ENCODE data around the gene RCC2. TPM values are rescaled to one million over a fixed set of nuclear protein-coding genes. Genes with fewer than 3 reads are reported as not detected.
"Not testable (repeated sequence)": the region's sequence is repeated elsewhere in the genome, so short reads cannot be mapped to it uniquely, and the experiment has no call there.

The RCC2 gene
- polyA plus RNA-seq (ENCODE audit: insufficient read length in 3 of 3) = 100 to 1,000 TPM in 2 of 3 donors, 10 to 100 TPM in 1; 86.0 to 103 (median 103) TPM
- long read RNA-seq, donor 1, full-length matches to known transcripts = 6 of 6 reads
- long read RNA-seq, donor 1, partial matches to known transcripts = 0 of 6 reads
- long read RNA-seq, donor 1, other reads (novel, unspliced or antisense) = 0 of 6 reads
- long read RNA-seq, donor 2, full-length matches to known transcripts = 17 of 17 reads
- long read RNA-seq, donor 2, partial matches to known transcripts = 0 of 17 reads
- long read RNA-seq, donor 2, other reads (novel, unspliced or antisense) = 0 of 17 reads
- long read RNA-seq, donor 3, full-length matches to known transcripts = 20 of 20 reads
- long read RNA-seq, donor 3, partial matches to known transcripts = 0 of 20 reads
- long read RNA-seq, donor 3, other reads (novel, unspliced or antisense) = 0 of 20 reads
- long read RNA-seq, donor 4, full-length matches to known transcripts = 7 of 7 reads
- long read RNA-seq, donor 4, partial matches to known transcripts = 0 of 7 reads
- long read RNA-seq, donor 4, other reads (novel, unspliced or antisense) = 0 of 7 reads
- long read RNA-seq, donor 5, full-length matches to known transcripts = 10 of 28 reads
- long read RNA-seq, donor 5, partial matches to known transcripts = 18 of 28 reads
- long read RNA-seq, donor 5, other reads (novel, unspliced or antisense) = 0 of 28 reads
- long read RNA-seq, donor 6, full-length matches to known transcripts = 9 of 9 reads
- long read RNA-seq, donor 6, partial matches to known transcripts = 0 of 9 reads
- long read RNA-seq, donor 6, other reads (novel, unspliced or antisense) = 0 of 9 reads
- long read RNA-seq, donor 7, full-length matches to known transcripts = 23 of 23 reads
- long read RNA-seq, donor 7, partial matches to known transcripts = 0 of 23 reads
- long read RNA-seq, donor 7, other reads (novel, unspliced or antisense) = 0 of 23 reads
- long read RNA-seq, donor 8, full-length matches to known transcripts = 7 of 7 reads
- long read RNA-seq, donor 8, partial matches to known transcripts = 0 of 7 reads
- long read RNA-seq, donor 8, other reads (novel, unspliced or antisense) = 0 of 7 reads
- long read RNA-seq, donor 9, full-length matches to known transcripts = 17 of 17 reads
- long read RNA-seq, donor 9, partial matches to known transcripts = 0 of 17 reads
- long read RNA-seq, donor 9, other reads (novel, unspliced or antisense) = 0 of 17 reads
- long read RNA-seq, donor 10, full-length matches to known transcripts = 15 of 15 reads
- long read RNA-seq, donor 10, partial matches to known transcripts = 0 of 15 reads
- long read RNA-seq, donor 10, other reads (novel, unspliced or antisense) = 0 of 15 reads
- long read RNA-seq, donor 11, full-length matches to known transcripts = 11 of 11 reads
- long read RNA-seq, donor 11, partial matches to known transcripts = 0 of 11 reads
- long read RNA-seq, donor 11, other reads (novel, unspliced or antisense) = 0 of 11 reads
- long read RNA-seq, donor 12, full-length matches to known transcripts = 19 of 19 reads
- long read RNA-seq, donor 12, partial matches to known transcripts = 0 of 19 reads
- long read RNA-seq, donor 12, other reads (novel, unspliced or antisense) = 0 of 19 reads
- long read RNA-seq, donor 13, full-length matches to known transcripts = 8 of 8 reads
- long read RNA-seq, donor 13, partial matches to known transcripts = 0 of 8 reads
- long read RNA-seq, donor 13, other reads (novel, unspliced or antisense) = 0 of 8 reads
- long read RNA-seq, donor 14 = 0 reads
- long read RNA-seq, donor 15, full-length matches to known transcripts = 14 of 14 reads
- long read RNA-seq, donor 15, partial matches to known transcripts = 0 of 14 reads
- long read RNA-seq, donor 15, other reads (novel, unspliced or antisense) = 0 of 14 reads
- long read RNA-seq, donor 16, full-length matches to known transcripts = 13 of 13 reads
- long read RNA-seq, donor 16, partial matches to known transcripts = 0 of 13 reads
- long read RNA-seq, donor 16, other reads (novel, unspliced or antisense) = 0 of 13 reads

DNA sequence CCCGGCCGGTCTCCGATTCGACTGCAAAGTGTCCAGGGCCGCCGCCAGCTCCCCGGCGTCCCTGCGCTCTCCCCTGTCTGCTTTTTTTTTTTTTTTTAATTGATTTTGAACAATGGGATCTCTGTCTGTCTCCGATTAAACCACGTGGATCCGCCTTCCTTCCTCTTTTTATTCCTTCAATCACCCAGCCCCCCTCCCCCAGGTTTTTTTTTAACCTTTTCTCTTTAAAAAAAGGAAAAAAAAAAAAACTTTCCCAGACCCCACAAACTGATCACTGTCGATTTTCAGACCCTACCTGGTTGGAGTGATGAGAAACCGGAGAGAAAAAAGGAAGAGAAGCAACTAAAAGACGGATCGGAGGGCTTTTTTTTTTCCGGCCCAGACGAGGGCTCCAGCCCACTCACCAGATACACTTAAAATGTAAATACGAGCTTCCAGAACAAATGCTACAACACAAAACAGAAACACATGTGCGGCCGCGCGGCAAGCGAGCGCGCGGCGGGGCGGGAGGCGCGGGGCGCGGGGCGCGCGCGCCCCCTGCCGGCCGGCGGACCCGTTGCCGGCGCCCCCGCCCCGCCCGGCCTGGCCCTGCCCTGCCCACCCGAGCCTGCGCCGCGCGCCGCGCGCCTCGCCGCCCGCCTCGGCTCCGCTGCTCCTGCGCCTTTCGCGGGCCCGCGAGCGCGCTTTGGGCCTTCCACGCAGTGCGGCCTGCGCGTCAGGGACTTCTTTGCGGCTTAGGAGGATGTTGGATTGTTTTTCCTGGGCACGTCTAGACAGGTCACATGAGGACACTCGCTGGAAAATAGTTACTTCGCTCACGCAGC lies at the start of gene RCC2:
RCC2 (minus strand) TSS at position 428 of the 824 bp plus-strand sequence. CDS start 1,163 bp downstream, outside the sequence.
- DNase-seq = peak; percentile 80

- no peak for DNase-seq
Measured at GRCh38 chr1:17486242-17486641, 46.8 kb upstream of the RCC2 start.

DNA sequence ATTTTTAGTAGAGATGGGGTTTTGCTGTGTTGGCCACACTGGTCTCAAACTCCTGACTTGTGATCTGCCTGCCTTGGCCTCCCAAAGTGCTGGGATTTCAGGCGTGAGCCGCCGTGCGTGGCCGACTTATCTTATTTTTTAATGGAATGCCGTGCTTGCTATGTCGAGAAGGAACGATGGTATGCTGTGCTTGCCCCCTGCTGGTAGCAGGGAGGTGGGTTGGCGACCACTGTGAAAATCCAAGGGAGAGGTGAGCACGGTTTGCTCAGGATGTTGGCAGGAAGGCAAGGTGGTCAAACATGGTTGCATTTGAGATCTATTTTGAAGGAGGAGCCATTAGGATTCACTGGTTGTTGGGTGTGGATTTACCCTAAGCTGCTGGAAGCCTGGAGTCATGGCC lies 45.8 kb upstream of the RCC2 start:
- no peak for DNase-seq

GRCh38 chr1:17481981-17482380 lies 42.5 kb upstream of the RCC2 start:
- not testable (repeated sequence) for DNase-seq

DNA sequence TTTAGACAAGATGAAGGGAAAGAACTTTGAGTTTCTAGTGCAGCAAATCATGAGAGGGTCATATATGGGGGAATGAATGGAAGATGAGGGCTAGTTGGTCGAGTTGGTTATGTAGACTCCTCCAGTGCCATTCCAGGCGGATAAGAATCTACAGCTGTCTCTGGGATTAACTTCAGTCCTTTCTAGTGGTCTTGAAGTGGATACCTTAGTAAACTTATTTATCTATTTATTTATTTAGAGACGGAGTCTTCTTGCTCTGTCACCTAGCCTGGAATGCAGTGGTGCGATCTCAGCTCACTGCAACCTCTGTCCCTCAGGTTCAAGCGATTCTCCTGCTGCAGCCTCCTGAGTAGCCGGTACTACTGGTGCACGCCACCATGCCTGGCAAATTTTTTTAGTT lies 41.4 kb upstream of the RCC2 start:
- no peak for DNase-seq

GRCh38 chr1:17475752-17476151 lies 36.3 kb upstream of the RCC2 start:
- DNase-seq = no peak

DNA sequence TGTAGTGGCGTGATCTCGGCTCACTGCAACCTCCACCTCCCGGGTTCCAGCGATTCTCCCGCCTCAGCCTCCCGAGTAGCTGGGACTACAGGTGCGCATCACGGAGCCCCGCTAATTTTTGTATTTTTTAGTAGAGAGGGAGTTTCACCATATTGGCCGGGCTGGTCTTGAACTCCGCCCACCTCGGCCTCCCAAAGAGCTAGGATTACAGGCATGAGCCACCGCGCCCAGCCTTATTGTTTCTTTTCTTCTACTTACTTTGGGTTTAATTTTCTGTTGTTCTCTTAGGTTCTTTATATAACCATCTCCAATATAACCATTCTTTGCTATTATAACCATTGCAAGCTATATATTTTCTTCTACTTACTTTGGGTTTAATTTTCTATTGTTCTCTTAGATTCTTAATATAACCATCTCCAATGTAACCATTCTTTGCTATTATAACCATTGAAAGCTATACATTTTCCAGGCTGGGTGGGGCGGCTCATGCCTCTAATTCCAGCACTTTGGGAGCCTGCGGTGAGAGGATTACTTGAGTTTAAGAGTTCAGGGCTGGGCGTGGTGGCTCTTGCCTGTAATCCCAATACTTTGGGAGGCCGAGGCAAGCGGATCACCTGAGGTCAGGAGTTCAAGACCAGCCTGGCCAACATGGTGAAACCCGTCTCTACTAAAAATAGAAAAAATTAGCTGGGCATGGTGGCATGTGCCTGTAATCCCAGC lies 35.5 kb upstream of the RCC2 start:
- not testable (repeated sequence) for DNase-seq

GRCh38 chr1:17472814-17473213 lies 33.3 kb upstream of the RCC2 start:
- DNase-seq = peak; percentile 41

GRCh38 chr1:17471393-17471792 lies 31.9 kb upstream of the RCC2 start:
- DNase-seq = no peak

DNA sequence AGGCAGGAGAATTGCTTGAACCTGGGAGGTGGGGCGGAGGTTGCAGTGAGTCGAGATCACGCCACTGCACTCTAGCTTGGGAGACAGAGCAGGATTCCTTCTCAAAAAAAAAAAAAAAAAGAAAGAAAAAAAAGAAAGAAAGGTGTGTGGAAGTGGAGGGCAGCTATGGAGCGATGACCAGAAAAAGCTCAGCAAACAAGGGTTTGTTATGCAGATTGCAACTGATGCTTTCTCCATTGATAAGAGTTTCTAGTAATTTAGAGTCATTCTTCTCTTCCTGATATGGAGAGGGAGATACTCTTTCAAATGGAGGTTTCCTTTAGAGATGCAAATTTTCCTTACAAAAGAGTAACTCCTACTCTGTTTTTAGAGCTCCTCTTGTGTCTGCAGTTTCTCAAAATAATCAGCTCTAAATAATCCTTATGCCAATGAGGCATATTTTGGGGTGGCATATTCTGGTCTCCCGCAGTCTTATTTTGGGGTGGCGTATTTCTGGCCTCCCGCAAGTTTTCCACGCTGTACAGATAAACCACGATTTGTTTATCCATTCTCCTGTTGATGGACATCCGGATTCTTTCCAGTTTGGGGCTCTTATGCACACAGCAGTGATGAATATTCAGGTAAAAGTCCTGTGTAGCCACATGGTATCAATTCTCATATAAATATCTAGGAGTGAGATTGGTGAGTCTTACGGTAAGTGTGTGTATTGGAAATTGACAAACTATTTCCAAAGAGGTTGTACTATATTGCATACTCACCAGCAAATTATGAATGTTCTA lies 30.7 kb upstream of the RCC2 start:
- DNase-seq = no peak

- not testable (repeated sequence) for DNase-seq
Measured at GRCh38 chr1:17468357-17469265, 29.1 kb upstream of the RCC2 start.

- DNase-seq = no peak
Measured at GRCh38 chr1:17466359-17466758, 26.9 kb upstream of the RCC2 start.

DNA sequence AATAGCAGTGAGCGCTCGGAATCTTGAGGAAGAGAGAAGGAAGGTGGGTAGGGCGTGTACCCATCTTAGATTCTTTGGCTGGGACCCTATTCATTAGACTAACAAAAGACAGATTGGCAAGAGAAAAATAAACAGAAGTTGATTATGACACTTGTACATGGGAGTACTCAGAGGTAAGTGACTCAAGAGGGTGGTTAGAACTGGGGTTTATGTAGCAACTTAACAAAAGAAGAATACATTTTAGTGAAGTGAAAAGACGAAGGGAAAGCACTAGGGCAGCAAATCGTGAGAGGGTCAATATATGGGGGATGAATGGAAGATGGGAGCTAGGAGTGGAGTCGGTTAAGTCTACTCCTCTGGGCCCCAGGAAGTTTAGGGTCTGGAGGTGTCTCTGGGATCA lies 25.8 kb upstream of the RCC2 start:
- DNase-seq = no peak

- no peak for DNase-seq
Measured at GRCh38 chr1:17463991-17464390, 24.5 kb upstream of the RCC2 start.

DNA sequence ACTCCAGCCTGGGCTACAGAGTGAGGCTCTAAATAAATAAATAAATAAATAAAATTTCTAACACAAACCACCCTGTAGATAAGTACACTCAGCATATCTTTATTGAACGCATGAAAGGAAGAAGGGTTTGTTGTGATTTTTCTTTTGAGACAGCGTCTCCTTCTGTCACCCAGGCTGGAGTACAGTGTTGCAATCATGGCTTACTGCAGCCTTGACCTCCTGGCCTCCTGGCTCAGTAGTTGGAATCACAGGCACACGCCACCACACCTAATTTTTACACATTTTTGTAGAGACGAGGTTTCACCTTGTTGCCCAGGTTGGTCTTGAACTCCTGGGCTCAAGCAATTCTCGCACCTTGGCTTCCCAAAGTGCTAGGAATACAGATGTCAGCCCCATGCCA lies 23.2 kb upstream of the RCC2 start:
- DNase-seq = no peak

DNA sequence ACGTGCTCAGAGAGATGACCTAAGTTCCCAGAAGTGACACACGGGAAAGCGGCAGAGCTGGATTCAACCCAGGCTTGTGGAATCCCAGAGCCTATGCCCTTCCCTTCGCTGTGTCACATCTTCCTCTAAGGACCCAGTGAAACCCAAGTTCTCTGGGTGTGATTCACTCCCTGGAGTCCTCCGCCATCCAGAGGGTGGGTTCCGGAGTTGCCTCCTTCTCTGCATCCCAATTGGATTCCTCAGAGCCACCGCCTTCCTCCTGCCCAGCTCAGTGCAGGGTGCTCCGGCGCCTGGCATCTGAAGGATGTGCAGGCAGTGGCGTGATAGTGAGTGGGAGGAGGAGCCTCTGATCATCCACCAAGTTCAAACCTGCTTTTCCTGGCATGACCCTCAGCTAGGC lies 20.7 kb upstream of the RCC2 start:
- DNase-seq = no peak

DNA sequence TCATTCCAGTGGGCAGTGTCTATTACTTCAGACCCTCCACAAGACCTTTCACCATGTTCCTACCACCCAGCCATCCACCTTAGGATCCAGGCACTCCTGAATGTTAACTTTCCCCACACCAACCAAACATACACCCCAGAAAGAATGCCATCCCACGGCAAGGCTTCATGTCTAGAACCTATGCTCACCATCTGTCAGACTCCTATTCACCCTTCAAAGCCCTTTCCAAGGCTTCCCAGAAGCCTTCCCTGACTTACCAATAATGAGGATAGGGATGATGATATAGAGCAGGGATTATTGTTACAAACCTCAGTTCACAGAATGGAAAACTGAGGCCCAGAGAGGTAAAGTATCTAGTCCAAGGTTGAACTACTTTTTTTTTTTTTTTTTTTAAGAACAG lies 19.3 kb upstream of the RCC2 start:
- DNase-seq = no peak
